Endodermal cell (in vitro differentiated cells): ENCODE measurements around the gene SH3TC1. TPM values are rescaled to one million over a fixed set of nuclear protein-coding genes. Genes with fewer than 3 reads are reported as not detected.

Experiments used
- DNase-seq: peaks from one replicate; pipeline ENCODE4 v3.0.0-alpha.2; 2017
- H3K27ac ChIP-seq: 2 replicates; pipeline ENCODE4 v1.5.1; 2013; ENCODE audit warnings: mild to moderate bottlenecking, low read depth, low read length, moderate library complexity
- H3K27me3 ChIP-seq: 2 replicates; pipeline ENCODE4 v1.6.1; 2013; ENCODE audit warnings: mild to moderate bottlenecking, low read length, moderate library complexity; ENCODE audit not compliant: insufficient read depth, control insufficient read depth, poor library complexity, severe bottlenecking
- H3K36me3 ChIP-seq: 2 replicates; pipeline ENCODE4 v1.7.0; 2013; ENCODE audit warnings: mild to moderate bottlenecking, low read length, moderate library complexity; ENCODE audit not compliant: control insufficient read depth, insufficient read depth
- H3K4me1 ChIP-seq: one replicate; pipeline ENCODE4 v1.7.0; 2013; ENCODE audit warnings: low read length; ENCODE audit not compliant: control insufficient read depth, insufficient read depth
- H3K4me3 ChIP-seq: 2 replicates; pipeline ENCODE4 v1.5.1; 2013; ENCODE audit warnings: mild to moderate bottlenecking, low read length, moderate library complexity
- H3K9ac ChIP-seq: 2 replicates; pipeline ENCODE4 v1.6.1; 2013; ENCODE audit warnings: mild to moderate bottlenecking, low read length, moderate library complexity; ENCODE audit not compliant: poor library complexity, severe bottlenecking; ENCODE audit errors: extremely low read depth
- H3K9me3 ChIP-seq: 2 replicates; pipeline ENCODE4 v1.6.1; 2013; ENCODE audit warnings: mild to moderate bottlenecking, low read length, moderate library complexity; ENCODE audit not compliant: control insufficient read depth
- H3K27ac Mint-ChIP-seq: 2 replicates; pipeline ENCODE4 v1.8.0; 2020; ENCODE audit warnings: mixed read lengths
- H3K27me3 Mint-ChIP-seq: 2 replicates; pipeline ENCODE4 v1.8.0; 2021; ENCODE audit warnings: mild to moderate bottlenecking, mixed read lengths; ENCODE audit not compliant: insufficient read depth
- H3K36me3 Mint-ChIP-seq: 2 replicates; pipeline ENCODE4 v1.8.0; 2020; ENCODE audit warnings: low read depth, mixed read lengths
- H3K4me1 Mint-ChIP-seq: 2 replicates; pipeline ENCODE4 v1.8.0; 2020; ENCODE audit warnings: mixed read lengths
- H3K4me3 Mint-ChIP-seq: 2 replicates; pipeline ENCODE4 v1.8.0; 2020; ENCODE audit warnings: mild to moderate bottlenecking, moderate library complexity, mixed read lengths
- H3K9me3 Mint-ChIP-seq: 2 replicates; pipeline ENCODE4 v1.8.0; 2020; ENCODE audit warnings: mild to moderate bottlenecking, mixed read lengths
- CTCF ChIP-seq: fragments of 200-600 bp; sonication (generic); conservative IDR thresholded peaks from 2 replicates; pipeline ENCODE4 v1.5.0; 2021; ENCODE audit warnings: antibody characterized with exemption, mild to moderate bottlenecking
- WGBS, 2 experiments: methylation state at CpG; one replicate each; pipeline versions ENCODE4 v1.1.5 to v1.1.7; 2013; ENCODE audit warnings: missing lambda C conversion rate in 2 of 2, mixed read lengths in 1 of 2; ENCODE audit not compliant: insufficient coverage in 1 of 2, insufficient read length in 1 of 2; 5-methylcytosine and 5-hydroxymethylcytosine counted together
- total RNA-seq, 2 donors: library from RNA; stranded (reverse); fragmentation: NEBNext Ultra II Directional in 1 of 2; extraction: Animal tissue kit (Norgen Biotek cat#: 25700) in 1 of 2; gene quantifications; 2 replicates in 1 of 2; 3 replicates in 1 of 2; pipeline ENCODE4 v1.2.1, GENCODE V29; 2021

SH3TC1 gene
- total RNA-seq, 2 donors from 2014 or later, result 1.9 to 2.6 TPM

- no peak overlapping the region for H3K4me3 Mint-ChIP-seq
- H3K27ac ChIP-seq, result no peak overlapping the region
- no peak overlapping the region for H3K9ac ChIP-seq
- 47 to 59% methylated on average over 14 to 17 of the region's 17 CpGs for WGBS, 2 experiments
- H3K9me3 Mint-ChIP-seq, result no peaks in the 10 kb centered on the region
- H3K4me1 Mint-ChIP-seq, result peaks cover 4% of the 10 kb centered on the region
- H3K36me3 ChIP-seq, result no peaks in the 10 kb centered on the region
- H3K27ac Mint-ChIP-seq, result no peak overlapping the region
- DNase-seq, result peak; percentile 87
- H3K9me3 ChIP-seq, result no peaks in the 10 kb centered on the region
- TF ChIP-seq CTCF, result peak; percentile 88
- H3K27me3 Mint-ChIP-seq, result no peaks in the 10 kb centered on the region
- H3K36me3 Mint-ChIP-seq, result no peaks in the 10 kb centered on the region
- no peak overlapping the region for H3K4me3 ChIP-seq
- H3K4me1 ChIP-seq, result peaks cover 6% of the 10 kb centered on the region
- no peaks in the 10 kb centered on the region for H3K27me3 ChIP-seq
These were observed 39.5 kb downstream of the SH3TC1 start for GRCh38 chr4:8238515-8239053.

GRCh38 chr4:8239226-8239625 lies 40.1 kb downstream of the SH3TC1 start:
- H3K27me3 Mint-ChIP-seq, result no peaks in the 10 kb centered on the region
- H3K9ac ChIP-seq, result no peak overlapping the region
- H3K4me1 Mint-ChIP-seq, result peaks cover 4% of the 10 kb centered on the region
- no peaks in the 10 kb centered on the region for H3K36me3 ChIP-seq
- H3K27ac Mint-ChIP-seq, result no peak overlapping the region
- H3K4me1 ChIP-seq, result peaks cover 6% of the 10 kb centered on the region
- DNase-seq, result no peak
- no peaks in the 10 kb centered on the region for H3K36me3 Mint-ChIP-seq
- WGBS, 2 experiments, result 83 to 95% methylated on average over 1 to 13 of the region's 13 CpGs
- H3K27ac ChIP-seq, result no peak overlapping the region
- TF ChIP-seq CTCF, result no peak
- H3K4me3 ChIP-seq, result no peak overlapping the region
- H3K9me3 Mint-ChIP-seq, result no peaks in the 10 kb centered on the region
- no peak overlapping the region for H3K4me3 Mint-ChIP-seq
- H3K27me3 ChIP-seq, result no peaks in the 10 kb centered on the region
- no peaks in the 10 kb centered on the region for H3K9me3 ChIP-seq

- Histone ChIP-seq H3K27me3 (no peaks in the 10 kb centered on the region), H3K4me1 (peaks cover 6% of the 10 kb centered on the region), H3K9ac (no peak overlapping the region), H3K9me3 (no peaks in the 10 kb centered on the region), H3K27ac (no peak overlapping the region), H3K36me3 (no peaks in the 10 kb centered on the region), H3K4me3 (no peak overlapping the region)
- DNase-seq, result no peak
- WGBS, 2 experiments, result 91 to 100% methylated on average over 3 to 9 of the region's 9 CpGs
- H3K4me1 Mint-ChIP-seq, result peaks cover 4% of the 10 kb centered on the region
- no peaks in the 10 kb centered on the region for H3K36me3 Mint-ChIP-seq
- no peak overlapping the region for H3K27ac Mint-ChIP-seq
- no peaks in the 10 kb centered on the region for H3K27me3 Mint-ChIP-seq
- no peak overlapping the region for H3K4me3 Mint-ChIP-seq
- TF ChIP-seq CTCF, result no peak
- H3K9me3 Mint-ChIP-seq, result no peaks in the 10 kb centered on the region
These were observed 40.6 kb downstream of the SH3TC1 start for GRCh38 chr4:8239661-8240060.
